ENCODE measurements around the gene PIWIL1. TPM values are rescaled to one million over a fixed set of nuclear protein-coding genes. Genes with fewer than 3 reads are reported as not detected.

The PIWIL1 gene
- total RNA-seq, 6 donors from 2014 or later = not detected

DNA sequence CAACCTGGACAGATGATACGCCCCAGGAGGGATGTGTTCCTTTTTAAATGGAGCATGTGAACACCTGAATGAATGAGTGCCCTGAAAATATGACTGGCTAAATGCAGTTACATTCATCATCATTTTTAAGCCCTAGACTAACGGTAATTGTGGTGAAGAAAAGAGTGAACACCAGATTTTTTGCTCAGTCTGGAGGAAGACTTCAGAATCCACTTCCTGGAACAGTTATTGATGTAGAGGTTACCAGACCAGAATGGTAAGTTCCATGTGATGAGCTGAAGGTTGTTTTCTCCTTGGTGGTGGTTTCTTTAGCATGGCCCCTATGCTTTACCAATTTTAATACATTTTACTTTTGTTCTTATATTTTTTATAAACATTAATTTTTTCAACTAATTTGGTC, 29.3 kb downstream of the PIWIL1 start:
- no peaks in the 10 kb centered on the region for H3K36me3 ChIP-seq
- DNase-seq (no peak), ATAC-seq (ENCODE audit: low FRiP score in 2 of 2) (no peak)
- 68 to 80% methylated on average over 2 of the region's 2 CpGs for WGBS, 2 donors
- H3K9me3 ChIP-seq = no peaks in the 10 kb centered on the region
- no peak overlapping the region for H3K4me3 ChIP-seq
- H3K27ac ChIP-seq = no peak overlapping the region
- no peaks in the 10 kb centered on the region for H3K27me3 ChIP-seq
- TF ChIP-seq POLR2AphosphoS5 (IDR thresholded peaks at IDR 0.05) (no peak), POLR2A (IDR thresholded peaks at IDR 0.05) (no peak), EP300 (IDR thresholded peaks at IDR 0.05) (no peak)
- TF ChIP-seq, protein P1, sequence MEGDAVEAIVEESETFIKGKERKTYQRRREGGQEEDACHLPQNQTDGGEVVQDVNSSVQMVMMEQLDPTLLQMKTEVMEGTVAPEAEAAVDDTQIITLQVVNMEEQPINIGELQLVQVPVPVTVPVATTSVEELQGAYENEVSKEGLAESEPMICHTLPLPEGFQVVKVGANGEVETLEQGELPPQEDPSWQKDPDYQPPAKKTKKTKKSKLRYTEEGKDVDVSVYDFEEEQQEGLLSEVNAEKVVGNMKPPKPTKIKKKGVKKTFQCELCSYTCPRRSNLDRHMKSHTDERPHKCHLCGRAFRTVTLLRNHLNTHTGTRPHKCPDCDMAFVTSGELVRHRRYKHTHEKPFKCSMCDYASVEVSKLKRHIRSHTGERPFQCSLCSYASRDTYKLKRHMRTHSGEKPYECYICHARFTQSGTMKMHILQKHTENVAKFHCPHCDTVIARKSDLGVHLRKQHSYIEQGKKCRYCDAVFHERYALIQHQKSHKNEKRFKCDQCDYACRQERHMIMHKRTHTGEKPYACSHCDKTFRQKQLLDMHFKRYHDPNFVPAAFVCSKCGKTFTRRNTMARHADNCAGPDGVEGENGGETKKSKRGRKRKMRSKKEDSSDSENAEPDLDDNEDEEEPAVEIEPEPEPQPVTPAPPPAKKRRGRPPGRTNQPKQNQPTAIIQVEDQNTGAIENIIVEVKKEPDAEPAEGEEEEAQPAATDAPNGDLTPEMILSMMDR (IDR thresholded peaks at IDR 0.05) = no peak
- peaks cover 0 to 4% (median 0%) of the 10 kb centered on the region in 4 donors for H3K4me1 ChIP-seq

- no peak overlapping the region for H3K27ac ChIP-seq
- H3K36me3 ChIP-seq = no peaks in the 10 kb centered on the region
- 51 to 69% methylated on average over 10 to 13 of the region's 13 CpGs for WGBS, 2 donors
- ATAC-seq (ENCODE audit: low FRiP score in 2 of 2) (no peak), DNase-seq (peak in 1 of 2 donors; percentile 31)
- H3K4me3 ChIP-seq = no peak overlapping the region
- H3K4me1 ChIP-seq = peaks cover 0 to 4% (median 0%) of the 10 kb centered on the region in 4 donors
- no peaks in the 10 kb centered on the region for H3K27me3 ChIP-seq
- no peaks in the 10 kb centered on the region for H3K9me3 ChIP-seq
- TF ChIP-seq POLR2AphosphoS5 (IDR thresholded peaks at IDR 0.05) (no peak), POLR2A (IDR thresholded peaks at IDR 0.05) (no peak), EP300 (IDR thresholded peaks at IDR 0.05) (no peak)
- TF ChIP-seq, protein P1 (IDR thresholded peaks at IDR 0.05) = no peak
Measured at GRCh38 chr12:130367523-130367922, 29.8 kb downstream of the PIWIL1 start.

DNA sequence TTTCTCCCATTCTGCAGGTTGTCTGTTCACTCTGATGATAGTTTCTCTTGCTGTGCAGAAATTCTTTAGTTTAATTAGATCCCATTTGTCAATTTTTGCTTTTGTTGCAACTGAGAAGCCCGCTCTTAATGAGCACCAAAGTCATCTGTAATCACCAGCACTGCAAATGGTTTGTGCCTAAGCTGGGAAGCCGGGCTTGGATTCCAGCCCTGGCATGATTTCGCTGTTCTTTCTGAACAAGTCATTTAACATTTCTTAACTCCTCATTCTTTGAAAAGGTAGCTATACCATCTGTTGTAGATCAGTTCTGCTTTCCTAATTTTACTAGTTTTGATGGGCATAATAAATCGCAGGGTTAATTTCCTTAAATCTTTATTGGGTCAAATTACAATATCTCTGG, 32.1 kb downstream of the PIWIL1 start:
- H3K27ac ChIP-seq = no peak overlapping the region
- H3K27me3 ChIP-seq = no peaks in the 10 kb centered on the region
- TF ChIP-seq POLR2AphosphoS5 (IDR thresholded peaks at IDR 0.05) (no peak), POLR2A (IDR thresholded peaks at IDR 0.05) (no peak), EP300 (IDR thresholded peaks at IDR 0.05) (no peak)
- TF ChIP-seq, protein P1 (IDR thresholded peaks at IDR 0.05) = no peak
- H3K9me3 ChIP-seq = no peaks in the 10 kb centered on the region
- ATAC-seq (ENCODE audit: low FRiP score in 2 of 2) (no peak), DNase-seq (no peak)
- H3K4me1 ChIP-seq = peaks cover 0 to 4% (median 0%) of the 10 kb centered on the region in 4 donors
- H3K4me3 ChIP-seq = no peak overlapping the region
- no peaks in the 10 kb centered on the region for H3K36me3 ChIP-seq
- WGBS, 2 donors = 81 to 87% methylated on average over 4 of the region's 4 CpGs

- Histone ChIP-seq H3K27me3 (no peaks in the 10 kb centered on the region), H3K9me3 (no peaks in the 10 kb centered on the region), H3K27ac (no peak overlapping the region), H3K4me3 (no peak overlapping the region), H3K36me3 (no peaks in the 10 kb centered on the region), H3K4me1 (peaks cover 0 to 4% (median 0%) of the 10 kb centered on the region in 4 donors)
- ATAC-seq (ENCODE audit: low FRiP score in 2 of 2) (no peak), DNase-seq (no peak)
- WGBS, 2 donors = 19 to 27% methylated on average over 5 of the region's 5 CpGs
- TF ChIP-seq EP300 (IDR thresholded peaks at IDR 0.05) (no peak), POLR2AphosphoS5 (IDR thresholded peaks at IDR 0.05) (no peak), POLR2A (IDR thresholded peaks at IDR 0.05) (no peak)
- TF ChIP-seq, protein P1 (IDR thresholded peaks at IDR 0.05) = no peak
Measured at GRCh38 chr12:130371296-130371695, 33.6 kb downstream of the PIWIL1 start.

DNA sequence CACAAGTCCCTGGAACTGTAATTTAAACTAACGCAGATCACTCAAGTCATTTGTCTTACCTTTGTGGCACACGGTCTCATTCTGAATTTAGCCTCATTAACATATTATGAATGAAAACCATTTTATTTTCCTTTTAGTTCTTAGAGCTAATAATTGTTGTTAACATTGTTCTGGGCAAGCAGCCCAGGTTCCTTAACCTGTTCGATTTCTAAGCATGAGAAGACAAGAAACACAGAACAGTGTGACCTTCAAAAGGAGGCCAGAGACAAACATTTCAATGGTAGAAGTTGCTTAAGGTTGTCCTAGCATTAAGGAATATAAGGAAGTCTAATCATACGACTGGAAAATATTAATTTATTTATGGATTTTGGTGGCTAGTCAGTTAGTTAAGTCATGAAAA, 35.2 kb downstream of the PIWIL1 start:
- 55 to 60% methylated on average over 4 of the region's 4 CpGs for WGBS, 2 donors
- no peak for ATAC-seq (ENCODE audit: low FRiP score in 2 of 2)
- no peak for DNase-seq
- H3K9me3 ChIP-seq = no peaks in the 10 kb centered on the region
- H3K36me3 ChIP-seq = no peaks in the 10 kb centered on the region
- no peak overlapping the region for H3K4me3 ChIP-seq
- no peak overlapping the region for H3K27ac ChIP-seq
- TF ChIP-seq POLR2AphosphoS5 (IDR thresholded peaks at IDR 0.05) = no peak
- no peak for TF ChIP-seq POLR2A (IDR thresholded peaks at IDR 0.05)
- no peak for TF ChIP-seq EP300 (IDR thresholded peaks at IDR 0.05)
- TF ChIP-seq, protein P1 (IDR thresholded peaks at IDR 0.05) = no peak
- no peaks in the 10 kb centered on the region for H3K27me3 ChIP-seq
- H3K4me1 ChIP-seq = peaks cover 0 to under 1% (median 0%) of the 10 kb centered on the region in 4 donors

All from upper lobe of left lung (tissue), 6 donors.